Activated naive CD8-positive, alpha-beta T cell treated with anti-CD3 and anti-CD28 coated beads, Interleukin-2, amount 10 ng/mL, durations not matched to agents 7 days and 5 days (primary cell): ENCODE results near the gene LSP1. TPM values are rescaled to one million over a fixed set of nuclear protein-coding genes. Genes with fewer than 3 reads are reported as not detected.
A peak's percentile ranks its signal among the peaks of the same experiment; 100 is the strongest.

Experiments used
- ATAC-seq: fragments of 150-1000 bp; cut with Tn5 transposase; one replicate; pipeline ENCODE4 v1.10.0; 2021; ENCODE audit warnings: low read depth, moderate library complexity
- POLR2A ChIA-PET: fragments of 350-600 bp; sonication (Branson Sonifier 250); formaldehyde crosslinking; loops from one replicate; lab custom pipeline; 2021; ENCODE audit warnings: antibody characterized with exemption; lab: Charles Lee
- DNase-seq: peaks from one replicate; pipeline ENCODE4 v3.0.0; 2021
- H3K27ac Mint-ChIP-seq: one replicate; pipeline ENCODE4 v1.8.0; 2022; ENCODE audit warnings: mild to moderate bottlenecking, mixed read lengths
- H3K27me3 Mint-ChIP-seq: one replicate; pipeline ENCODE4 v1.8.0; 2022; ENCODE audit warnings: mild to moderate bottlenecking, moderate library complexity, mixed read lengths
- H3K36me3 Mint-ChIP-seq: one replicate; pipeline ENCODE4 v1.8.0; 2021; ENCODE audit warnings: mild to moderate bottlenecking, mixed read lengths
- H3K4me1 Mint-ChIP-seq: one replicate; pipeline ENCODE4 v1.8.0; 2021; ENCODE audit warnings: mixed read lengths
- H3K4me3 Mint-ChIP-seq: one replicate; pipeline ENCODE4 v1.8.0; 2022; ENCODE audit warnings: mild to moderate bottlenecking, moderate library complexity, mixed read lengths
- H3K9me3 Mint-ChIP-seq: one replicate; pipeline ENCODE4 v1.8.0; 2021; ENCODE audit warnings: mixed read lengths
- total RNA-seq, 2 experiments: library from RNA; stranded (reverse); gene quantifications; one replicate each; pipeline ENCODE4 v1.2.3, GENCODE V29; 2021

The LSP1 gene
- total RNA-seq, 2 experiments from 2014 or later: 438 to 453 TPM

DNA sequence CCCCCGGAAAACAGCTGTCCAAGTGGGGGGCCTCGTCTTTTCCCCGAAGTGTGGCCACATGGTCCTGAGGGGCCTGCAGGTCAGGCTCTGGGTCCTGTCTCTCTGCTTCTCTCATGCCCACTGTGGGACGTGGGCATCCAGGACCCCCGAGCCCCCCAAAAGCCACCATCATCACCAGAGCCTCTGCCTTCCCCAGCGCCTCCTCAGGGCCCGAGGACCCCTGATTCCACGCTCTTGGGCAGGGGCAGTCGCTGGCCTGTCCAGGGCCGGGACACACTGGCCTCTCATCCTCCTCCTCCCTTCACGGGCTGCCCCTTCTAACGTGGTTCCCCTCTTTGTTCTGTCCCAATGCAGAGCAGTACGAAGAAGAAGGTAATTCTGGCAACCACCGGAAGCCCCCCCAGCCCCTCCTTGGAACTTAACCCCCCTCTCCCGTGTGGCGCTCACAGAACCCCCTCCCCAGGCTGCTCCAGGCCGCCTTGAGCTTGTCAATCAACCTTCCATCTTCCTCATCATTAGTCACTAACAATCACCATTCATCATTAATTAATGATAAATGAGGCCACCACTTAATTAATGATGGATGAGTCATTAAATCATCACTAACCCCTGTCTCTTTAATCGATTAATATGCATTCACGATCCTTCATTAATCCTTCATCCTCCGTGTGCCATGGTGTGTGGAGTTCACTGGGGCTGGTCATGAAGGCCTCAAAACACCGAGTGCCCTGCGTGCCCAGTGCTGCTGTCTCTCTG is 70.5 kb downstream of the LSP1 start:
- H3K27me3 Mint-ChIP-seq: no peaks in the 10 kb centered on the region
- ATAC-seq: no peak
- DNase-seq: no peak
- no peaks in the 10 kb centered on the region for H3K36me3 Mint-ChIP-seq
- H3K4me3 Mint-ChIP-seq: no peak overlapping the region
- H3K27ac Mint-ChIP-seq: no peak overlapping the region
- H3K4me1 Mint-ChIP-seq: peaks cover 2% of the 10 kb centered on the region
- POLR2A ChIA-PET: no interaction called here
- H3K9me3 Mint-ChIP-seq: no peaks in the 10 kb centered on the region

DNA sequence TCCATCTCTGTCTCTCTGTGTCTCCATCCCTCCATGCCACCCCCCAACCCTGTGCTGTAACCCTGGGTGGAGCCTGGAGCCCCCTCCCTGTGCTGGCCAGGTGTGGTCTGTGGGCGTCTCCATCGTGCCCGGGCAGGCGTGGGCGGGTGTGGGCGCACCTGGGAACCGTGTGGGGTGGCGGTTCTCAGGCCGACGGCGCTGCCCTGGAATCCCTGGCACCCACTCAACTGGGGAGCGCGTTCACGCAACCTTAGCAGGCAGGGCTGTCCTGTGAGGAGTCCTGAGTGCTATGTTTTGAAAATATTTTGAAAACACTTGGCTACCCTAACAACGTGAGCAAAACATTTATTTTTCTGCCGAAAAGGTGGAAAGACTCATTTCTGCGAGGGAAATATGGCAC is 71.3 kb downstream of the LSP1 start:
- DNase-seq (no peak), ATAC-seq (no peak)
- POLR2A ChIA-PET: no interaction called here
- no peak overlapping the region for H3K27ac Mint-ChIP-seq
- H3K4me3 Mint-ChIP-seq: no peak overlapping the region
- no peaks in the 10 kb centered on the region for H3K27me3 Mint-ChIP-seq
- H3K36me3 Mint-ChIP-seq: no peaks in the 10 kb centered on the region
- peaks cover 2% of the 10 kb centered on the region for H3K4me1 Mint-ChIP-seq
- no peaks in the 10 kb centered on the region for H3K9me3 Mint-ChIP-seq

DNA sequence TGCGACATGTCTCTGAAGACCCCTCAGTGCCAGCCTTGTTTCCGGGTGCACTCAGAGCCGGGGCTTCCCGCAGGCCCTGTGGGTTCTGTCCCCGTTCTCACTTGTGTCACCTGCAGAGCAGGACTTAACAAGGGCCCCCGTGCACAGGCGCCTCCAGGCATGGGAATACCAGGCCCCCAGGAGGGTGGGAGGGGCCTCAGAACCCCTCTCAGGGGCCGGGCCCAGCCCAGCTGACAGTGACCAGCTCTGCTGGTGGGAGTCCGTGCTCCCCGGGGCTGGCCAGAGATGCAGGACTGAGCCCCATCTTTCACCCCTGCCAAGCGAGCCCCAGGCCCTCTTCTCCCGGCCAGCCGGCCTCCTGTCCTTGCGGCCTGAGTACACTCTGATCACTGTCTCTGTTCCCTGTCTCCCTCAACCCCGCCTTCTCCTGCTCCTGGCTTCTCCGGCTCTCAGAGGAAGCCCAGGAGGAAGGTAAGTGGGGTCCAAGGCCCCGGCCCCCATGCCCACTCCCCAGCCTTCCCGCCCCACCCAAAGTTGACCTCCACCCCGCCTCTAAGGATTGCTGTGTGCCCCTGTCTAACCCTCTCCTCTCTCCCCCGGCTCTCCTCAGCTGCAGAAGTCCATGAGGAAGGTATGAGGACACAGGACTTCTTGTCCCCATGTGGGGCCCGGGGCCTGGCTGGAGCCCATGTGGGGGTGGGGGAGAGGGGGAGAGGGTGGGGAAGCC is 71.9 kb downstream of the LSP1 start:
- no peaks in the 10 kb centered on the region for H3K36me3 Mint-ChIP-seq
- no peak overlapping the region for H3K27ac Mint-ChIP-seq
- POLR2A ChIA-PET: no interaction called here
- no peak overlapping the region for H3K4me3 Mint-ChIP-seq
- DNase-seq (no peak), ATAC-seq (no peak)
- H3K4me1 Mint-ChIP-seq: peaks cover 4% of the 10 kb centered on the region
- H3K27me3 Mint-ChIP-seq: peaks cover 2% of the 10 kb centered on the region
- H3K9me3 Mint-ChIP-seq: no peaks in the 10 kb centered on the region

DNA sequence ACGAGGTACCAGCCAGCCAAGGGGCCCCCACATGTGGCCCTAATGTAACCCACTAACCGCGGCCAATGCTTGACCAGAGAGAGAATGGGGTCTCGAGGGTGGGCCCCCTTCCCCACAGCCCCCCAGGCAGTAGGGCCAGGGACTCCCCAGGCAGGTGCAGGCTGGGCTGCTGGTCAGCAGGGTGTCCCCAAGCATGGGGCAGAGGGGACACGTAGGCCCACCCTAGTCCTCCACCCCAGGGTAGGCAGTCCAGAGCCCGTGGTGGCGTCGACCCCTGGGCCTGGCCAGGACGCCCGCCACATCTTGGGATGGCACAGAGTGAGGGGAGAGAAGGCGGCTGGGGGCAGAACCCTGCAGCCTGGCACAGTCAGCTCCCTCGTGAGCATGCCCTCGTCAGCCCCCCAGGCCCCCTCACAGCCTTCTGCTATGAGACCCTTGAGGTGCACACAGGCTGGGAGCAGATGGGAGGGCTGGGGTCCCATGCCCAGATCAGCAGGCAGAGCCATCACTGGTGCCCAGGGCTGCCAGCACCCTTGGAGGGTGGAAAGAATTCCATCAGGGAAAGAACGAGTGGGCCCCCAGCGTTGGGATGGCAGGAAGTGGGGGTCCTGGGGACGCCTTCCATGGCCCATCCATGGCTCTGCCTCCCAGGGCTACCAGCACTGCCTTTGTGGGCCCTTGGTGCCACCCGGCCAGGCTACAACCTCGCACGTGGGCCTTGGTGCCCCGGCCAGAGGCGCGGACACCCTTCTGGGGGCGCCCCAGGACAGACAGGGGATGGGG is 72.7 kb downstream of the LSP1 start:
- DNase-seq: no peak
- Mint-ChIP-seq H3K4me3 (no peak overlapping the region), H3K27me3 (peaks cover 9% of the 10 kb centered on the region), H3K27ac (no peak overlapping the region), H3K36me3 (no peaks in the 10 kb centered on the region), H3K9me3 (no peaks in the 10 kb centered on the region), H3K4me1 (peaks cover 7% of the 10 kb centered on the region)
- ATAC-seq: no peak
- POLR2A ChIA-PET: no interaction called here

DNA sequence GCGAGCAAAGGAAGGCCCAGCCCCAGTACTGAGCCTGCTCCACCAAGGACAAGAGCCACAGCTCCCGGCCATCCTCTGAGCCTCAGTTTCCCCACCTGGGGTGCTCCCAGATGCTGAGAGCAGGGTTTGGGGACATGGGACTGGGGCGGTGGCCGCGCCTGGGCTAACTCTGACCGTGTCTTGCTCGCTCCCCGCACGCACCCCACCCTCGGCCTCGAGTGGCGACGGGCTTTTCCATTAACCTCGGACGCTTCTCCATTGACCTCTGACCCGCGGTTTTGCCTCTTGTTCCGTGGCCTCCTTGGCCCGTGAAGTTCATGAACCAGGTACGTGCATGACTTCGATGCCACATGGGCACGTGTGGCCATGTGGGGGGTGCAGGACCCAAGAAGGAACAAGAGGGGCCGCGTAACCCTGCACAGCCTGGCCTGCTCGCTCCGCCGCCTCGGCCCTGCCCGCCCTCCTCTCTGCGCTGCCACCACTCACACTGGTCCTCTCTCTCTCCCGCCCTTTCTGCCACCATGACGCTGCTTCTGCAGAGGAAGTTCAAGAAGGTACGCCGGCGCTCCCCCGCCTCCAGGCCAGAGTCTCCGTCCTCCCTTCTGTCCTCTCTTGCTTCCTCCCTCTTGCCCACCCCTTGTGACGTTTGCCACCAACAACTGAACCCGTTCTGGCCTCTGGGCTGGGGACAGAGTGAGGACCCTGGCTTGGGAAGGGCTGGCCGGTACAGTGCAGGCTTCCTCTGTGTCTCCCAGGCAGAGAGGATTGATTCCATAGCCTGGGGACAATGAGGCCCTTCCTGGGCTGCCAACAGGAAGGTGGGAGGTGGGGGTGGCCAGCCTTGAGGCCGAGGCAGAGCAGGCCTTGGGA is 73.5 kb downstream of the LSP1 start:
- H3K36me3 Mint-ChIP-seq: no peaks in the 10 kb centered on the region
- no peak for DNase-seq
- H3K4me1 Mint-ChIP-seq: peaks cover 7% of the 10 kb centered on the region
- no peak for ATAC-seq
- no peaks in the 10 kb centered on the region for H3K9me3 Mint-ChIP-seq
- H3K27ac Mint-ChIP-seq: no peak overlapping the region
- H3K4me3 Mint-ChIP-seq: no peak overlapping the region
- peaks cover 10% of the 10 kb centered on the region for H3K27me3 Mint-ChIP-seq
- POLR2A ChIA-PET: no interaction called here

DNA sequence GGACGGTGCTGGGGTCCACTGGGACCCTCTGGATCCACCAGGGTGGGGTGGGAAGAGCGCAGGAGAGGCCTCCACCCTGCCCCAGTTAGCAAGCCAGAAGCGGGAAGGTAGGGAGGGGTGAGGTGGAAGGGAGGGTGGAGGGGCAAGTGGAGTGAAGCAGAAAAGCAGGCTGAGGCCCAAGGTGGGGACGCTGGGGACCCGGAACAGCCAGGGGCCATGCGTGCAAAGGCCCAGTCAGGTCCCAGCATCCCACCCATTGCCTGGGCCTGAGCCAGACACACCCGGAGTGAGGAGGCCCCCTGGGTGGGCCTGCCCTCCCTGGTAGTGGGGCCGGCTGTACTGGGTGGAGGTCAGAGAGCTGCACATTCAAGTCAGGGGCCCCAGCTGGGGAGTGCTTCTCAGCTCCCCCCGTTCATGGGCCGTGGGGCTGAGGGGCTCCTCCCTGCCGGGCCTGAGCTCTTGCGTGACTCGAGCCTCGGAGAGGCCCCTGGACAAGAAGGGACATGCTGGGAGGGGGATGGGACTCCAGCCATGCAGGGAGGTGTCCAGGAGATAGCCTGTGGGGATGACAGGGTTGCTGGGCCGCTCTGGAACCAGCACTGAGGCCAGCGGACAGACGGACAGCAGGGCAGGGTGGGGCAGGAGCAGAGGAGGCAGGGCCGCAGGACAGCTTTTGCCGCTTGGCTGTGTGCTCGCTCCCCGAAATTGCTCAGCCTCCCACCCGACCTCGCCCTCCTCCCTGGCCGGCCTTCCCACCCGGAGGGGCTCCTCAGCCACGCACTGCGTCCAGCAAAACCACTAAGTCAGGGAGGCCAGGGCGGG is 74.4 kb downstream of the LSP1 start:
- H3K4me3 Mint-ChIP-seq: no peak overlapping the region
- no peaks in the 10 kb centered on the region for H3K9me3 Mint-ChIP-seq
- POLR2A ChIA-PET: no interaction called here
- no peak overlapping the region for H3K27ac Mint-ChIP-seq
- ATAC-seq: no peak
- H3K36me3 Mint-ChIP-seq: no peaks in the 10 kb centered on the region
- H3K4me1 Mint-ChIP-seq: peaks cover 7% of the 10 kb centered on the region
- H3K27me3 Mint-ChIP-seq: peaks cover 17% of the 10 kb centered on the region
- DNase-seq: no peak

DNA sequence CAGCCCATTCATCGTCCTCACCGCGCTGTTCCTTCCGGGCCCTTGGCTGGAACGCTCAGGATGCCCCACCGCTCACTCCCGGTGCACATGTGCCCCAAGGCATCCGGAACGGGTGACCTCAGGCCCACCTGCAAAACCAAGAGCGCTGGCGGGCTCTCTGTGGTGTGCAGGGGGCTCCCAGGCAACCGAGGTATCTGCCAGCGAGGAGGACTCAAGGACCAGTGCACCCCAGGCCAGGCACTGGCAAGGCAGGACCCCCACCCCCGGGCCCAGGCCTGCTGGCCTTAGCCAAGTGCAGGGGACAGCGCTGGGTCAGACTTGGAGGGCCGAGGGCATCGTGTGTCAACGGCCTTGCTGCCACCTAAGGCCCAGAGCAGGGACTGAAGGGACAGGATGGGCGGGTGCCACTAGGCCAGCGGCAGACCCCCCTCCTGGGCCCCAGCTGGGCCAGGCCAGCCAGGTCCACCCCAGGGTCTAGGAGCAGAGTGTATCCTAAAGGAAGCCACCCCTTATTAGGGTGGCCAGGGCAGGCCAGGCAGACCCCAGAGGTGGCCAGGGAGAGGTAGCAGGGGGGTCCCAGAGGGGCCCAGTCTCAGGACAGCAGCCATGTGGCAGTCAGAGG is 75.1 kb downstream of the LSP1 start:
- ATAC-seq (no peak), DNase-seq (no peak)
- H3K4me3 Mint-ChIP-seq: no peak overlapping the region
- H3K27me3 Mint-ChIP-seq: peaks cover 22% of the 10 kb centered on the region
- no peaks in the 10 kb centered on the region for H3K36me3 Mint-ChIP-seq
- H3K4me1 Mint-ChIP-seq: peaks cover 5% of the 10 kb centered on the region
- H3K9me3 Mint-ChIP-seq: no peaks in the 10 kb centered on the region
- no peak overlapping the region for H3K27ac Mint-ChIP-seq
- POLR2A ChIA-PET: no interaction called here

DNA sequence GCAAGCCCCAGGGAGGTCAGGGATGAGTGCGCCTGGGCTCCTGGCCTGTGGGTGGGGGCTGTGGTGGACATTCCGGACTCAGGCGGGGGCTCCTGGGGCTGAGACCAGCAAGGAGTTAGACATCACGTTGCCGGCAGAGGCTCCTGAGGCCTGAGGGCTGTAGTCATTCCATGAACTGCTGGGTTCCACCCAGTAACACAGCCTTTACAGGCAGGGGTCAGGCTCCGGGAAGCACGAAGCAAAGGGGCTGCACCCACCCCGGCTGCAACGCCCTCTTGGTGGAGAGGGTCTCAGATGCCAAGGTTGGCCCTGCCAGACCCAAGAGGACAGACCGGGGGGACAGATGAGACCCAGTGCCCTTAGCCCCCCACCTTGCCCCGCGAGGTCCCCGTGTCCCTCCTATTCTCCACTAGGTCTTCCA is 75.6 kb downstream of the LSP1 start:
- H3K27me3 Mint-ChIP-seq: peaks cover 22% of the 10 kb centered on the region
- no peak overlapping the region for H3K27ac Mint-ChIP-seq
- no peak overlapping the region for H3K4me3 Mint-ChIP-seq
- POLR2A ChIA-PET: no interaction called here
- no peak for ATAC-seq
- H3K36me3 Mint-ChIP-seq: no peaks in the 10 kb centered on the region
- no peaks in the 10 kb centered on the region for H3K9me3 Mint-ChIP-seq
- no peak for DNase-seq
- peaks cover 5% of the 10 kb centered on the region for H3K4me1 Mint-ChIP-seq

DNA sequence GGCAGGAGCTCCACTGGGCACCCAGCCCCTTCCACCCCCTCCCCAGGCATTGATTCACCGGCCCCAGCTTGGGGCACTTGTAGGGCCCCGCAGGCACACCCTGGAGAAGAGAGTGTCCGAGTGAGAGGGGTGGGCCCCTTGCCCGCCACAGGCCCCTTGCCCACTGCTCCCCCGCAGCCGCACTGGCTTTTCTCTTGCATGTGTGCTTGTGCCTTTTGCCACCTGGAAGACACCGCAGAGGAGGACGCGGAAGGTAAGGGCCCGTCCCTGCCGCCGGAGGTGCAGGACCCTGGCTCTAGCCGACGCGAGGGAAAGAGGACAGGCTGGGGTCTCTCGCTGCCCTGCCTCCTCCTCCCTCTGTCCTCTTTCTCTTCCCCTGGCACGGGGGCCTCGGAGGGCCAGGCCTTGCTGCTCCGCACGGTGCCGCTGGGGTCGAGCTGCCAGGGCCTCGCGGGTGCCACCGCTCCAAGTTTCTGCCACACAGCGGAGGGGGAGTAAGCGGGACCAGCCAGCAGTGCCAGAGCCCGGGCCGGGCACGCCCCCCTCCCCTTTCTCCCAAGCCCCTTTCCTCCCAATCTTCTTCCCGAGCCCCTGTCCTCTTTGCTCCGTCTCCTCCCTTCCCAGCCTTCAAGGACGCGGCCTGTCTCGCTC is 76.1 kb downstream of the LSP1 start:
- DNase-seq (no peak), ATAC-seq (no peak)
- H3K27ac Mint-ChIP-seq: no peak overlapping the region
- H3K36me3 Mint-ChIP-seq: no peaks in the 10 kb centered on the region
- no peaks in the 10 kb centered on the region for H3K9me3 Mint-ChIP-seq
- H3K27me3 Mint-ChIP-seq: peaks cover 22% of the 10 kb centered on the region
- no peak overlapping the region for H3K4me3 Mint-ChIP-seq
- POLR2A ChIA-PET: no interaction called here
- peaks cover 5% of the 10 kb centered on the region for H3K4me1 Mint-ChIP-seq

DNA sequence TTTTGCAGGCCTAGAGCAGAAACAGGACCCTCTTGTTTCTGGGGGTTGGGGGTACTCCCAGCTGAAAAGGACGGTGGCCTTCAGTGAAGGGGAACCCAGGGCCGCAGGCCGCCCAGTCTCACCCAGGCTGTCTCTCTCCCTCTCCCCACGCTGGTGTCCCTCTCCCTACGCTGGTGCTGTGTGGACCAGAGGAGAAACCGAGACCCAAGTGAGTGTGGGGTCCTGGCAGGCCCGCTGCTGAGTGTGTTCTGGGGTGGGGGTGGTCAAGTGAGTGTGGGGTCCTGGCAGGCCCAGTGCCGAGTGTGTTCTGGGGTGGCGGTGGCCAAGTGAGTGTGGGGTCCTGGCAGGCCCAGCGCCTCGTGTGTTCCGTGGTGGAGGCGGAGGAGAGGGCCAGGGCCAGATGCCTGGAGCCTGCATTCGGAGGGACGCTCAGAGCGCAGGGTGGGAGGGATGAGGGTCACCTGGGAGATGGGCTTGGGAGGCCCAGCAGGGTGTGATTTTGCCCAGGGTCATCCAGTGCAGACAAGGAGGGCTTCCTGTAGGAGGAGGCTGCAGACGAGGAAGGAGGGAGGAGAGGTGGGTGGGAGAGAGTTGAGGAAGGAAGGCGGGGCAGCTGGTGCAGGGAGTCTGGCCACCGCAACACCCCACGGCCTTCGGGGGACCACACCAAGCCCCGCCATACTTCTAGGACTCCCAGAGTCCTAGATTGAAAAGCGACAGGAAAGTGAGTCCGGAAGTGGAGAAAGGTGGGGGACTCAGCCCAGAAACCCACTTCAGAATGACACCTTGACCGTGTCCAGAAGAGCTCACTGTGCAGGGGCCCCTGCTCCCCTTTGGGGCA is 77.0 kb downstream of the LSP1 start:
- Mint-ChIP-seq H3K27ac (no peak overlapping the region), H3K4me3 (no peak overlapping the region), H3K27me3 (peaks cover 22% of the 10 kb centered on the region), H3K9me3 (no peaks in the 10 kb centered on the region), H3K4me1 (peaks cover 5% of the 10 kb centered on the region), H3K36me3 (no peaks in the 10 kb centered on the region)
- POLR2A ChIA-PET: no interaction called here
- DNase-seq: no peak
- peak; percentile 16 for ATAC-seq

DNA sequence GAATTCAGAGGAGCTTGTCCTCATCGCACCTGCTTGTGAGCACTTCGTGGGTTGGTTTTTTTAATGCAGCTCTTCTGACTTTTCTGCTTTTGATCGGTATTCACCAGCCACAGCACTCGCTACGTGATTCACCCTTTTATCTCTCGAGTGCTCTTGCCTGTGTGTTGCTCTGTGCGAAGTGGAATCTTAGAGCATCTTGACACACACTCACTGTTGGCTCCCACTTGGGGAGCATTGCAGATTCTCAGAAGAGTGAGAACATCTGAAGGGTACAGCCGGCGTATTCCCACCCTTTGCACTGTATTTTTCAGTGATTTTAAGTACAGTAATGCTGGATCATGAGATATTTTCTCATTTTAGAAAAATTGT is 77.6 kb downstream of the LSP1 start:
- Mint-ChIP-seq H3K27ac (no peak overlapping the region), H3K4me1 (peaks cover 5% of the 10 kb centered on the region), H3K9me3 (no peaks in the 10 kb centered on the region), H3K27me3 (peaks cover 22% of the 10 kb centered on the region), H3K36me3 (no peaks in the 10 kb centered on the region), H3K4me3 (no peak overlapping the region)
- POLR2A ChIA-PET: no interaction called here
- no peak for DNase-seq
- peak; percentile 30 for ATAC-seq
